SK-N-SH treated with all-trans-retinoic acid at 6 μM for 48 hours (cell line): ENCODE measurements around the gene HNF4A.

Experiments
- ATAC-seq: fragments of 200-7000 bp; cut with Tn5 transposase; 3 replicates; pipeline ENCODE4 v1.9.1; 2020; ENCODE audit warnings: mild to moderate bottlenecking, moderate library complexity
- ARNTL ChIP-seq: fragments of 450-650 bp; formaldehyde crosslinking; IDR thresholded peaks from 2 replicates; pipeline ENCODE4 v1.5.0; 2020; ENCODE audit warnings: low read depth, mild to moderate bottlenecking, moderate library complexity, borderline replicate concordance
- BACH2 ChIP-seq: fragments of 250-450 bp; sonication (Bioruptor Pico); IDR thresholded peaks from 2 replicates; pipeline ENCODE4 v1.9.0; 2021; ENCODE audit warnings: mild to moderate bottlenecking, borderline replicate concordance
- CSRNP3 ChIP-seq: fragments of 250-450 bp; sonication (Bioruptor Pico); IDR thresholded peaks from 2 replicates; pipeline ENCODE4 v1.5.1; 2021; ENCODE audit warnings: mild to moderate bottlenecking, moderate library complexity
- ISL1 ChIP-seq: fragments of 250-450 bp; sonication (Bioruptor Pico); IDR thresholded peaks from 2 replicates; pipeline ENCODE4 v2.1.2; 2022; ENCODE audit warnings: mild to moderate bottlenecking, moderate library complexity
- OSR1 ChIP-seq: fragments of 250-450 bp; sonication (Bioruptor Pico); IDR thresholded peaks from 2 replicates; pipeline ENCODE4 v1.8.0; 2022; ENCODE audit warnings: moderate library complexity, mild to moderate bottlenecking, inconsistent platforms
- PPARA ChIP-seq: fragments of 250-450 bp; sonication (Bioruptor Pico); IDR thresholded peaks from 2 replicates; pipeline ENCODE4 v1.5.0; 2020; ENCODE audit warnings: mild to moderate bottlenecking, borderline replicate concordance
- TCF4 ChIP-seq: fragments of 250-450 bp; sonication (Bioruptor Pico); IDR thresholded peaks from 2 replicates; pipeline ENCODE4 v1.8.0; 2021; ENCODE audit warnings: mild to moderate bottlenecking, moderate library complexity, borderline replicate concordance
- TSHZ2 ChIP-seq: fragments of 250-450 bp; sonication (Bioruptor Pico); IDR thresholded peaks from 2 replicates; pipeline ENCODE4 v1.5.0; 2020; ENCODE audit warnings: mild to moderate bottlenecking, moderate library complexity
- ZFP30 ChIP-seq: fragments of 450-650 bp; formaldehyde crosslinking; IDR thresholded peaks from 2 replicates; pipeline ENCODE4 v1.5.0; 2022; ENCODE audit warnings: mild to moderate bottlenecking, moderate library complexity
- ZNF565 ChIP-seq: fragments of 450-650 bp; formaldehyde crosslinking; conservative IDR thresholded peaks from 2 replicates; pipeline ENCODE4 v1.5.0; 2020; ENCODE audit warnings: low read depth, mild to moderate bottlenecking, moderate library complexity
- ZNF8 ChIP-seq: fragments of 450-650 bp; formaldehyde crosslinking; IDR thresholded peaks from 2 replicates; pipeline ENCODE4 v1.5.0; 2020; ENCODE audit warnings: mild to moderate bottlenecking, moderate library complexity
- TF ChIP-seq, protein P1 (sequence below): fragments of 250-450 bp; sonication (Bioruptor Pico); IDR thresholded peaks from 2 replicates; pipeline ENCODE4 v1.8.0; 2021; ENCODE audit warnings: low read depth, mild to moderate bottlenecking, moderate library complexity, borderline replicate concordance

HNF4A gene

DNA sequence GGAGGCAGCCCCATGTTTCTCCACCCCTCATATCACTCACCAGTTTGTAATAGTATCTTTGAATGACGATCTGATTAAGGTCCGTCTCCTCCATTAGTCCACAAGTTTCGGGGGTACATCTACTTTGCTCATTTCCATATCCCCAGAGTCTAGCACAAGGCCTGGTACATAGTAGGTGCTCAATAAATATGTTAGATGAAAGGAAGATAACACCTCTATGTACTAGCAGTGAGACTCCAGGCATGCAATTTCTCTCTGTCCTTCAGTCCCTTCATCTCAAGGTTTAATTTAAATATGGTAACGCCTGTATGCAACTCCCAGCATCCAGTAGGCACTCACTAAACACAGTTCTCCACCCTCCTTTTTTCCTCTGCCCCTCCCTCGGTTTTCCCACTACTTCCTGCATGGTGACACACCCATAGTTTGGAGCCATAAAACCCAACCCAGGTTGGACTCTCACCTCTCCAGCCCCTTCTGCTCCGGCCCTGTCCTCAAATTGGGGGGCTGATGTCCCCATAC, 461 bp upstream of the HNF4A start:
- ATAC-seq, result no peak
- TF ChIP-seq BACH2 (CRISPR knock-in tag) (no peak), PPARA (no peak), TSHZ2 (CRISPR knock-in tag) (no peak), ZFP30 (CRISPR knock-in tag) (no peak), ZNF565 (CRISPR knock-in tag) (no peak), OSR1 (no peak), CSRNP3 (CRISPR knock-in tag) (no peak), ARNTL (no peak)
- TF ChIP-seq, protein P1, sequence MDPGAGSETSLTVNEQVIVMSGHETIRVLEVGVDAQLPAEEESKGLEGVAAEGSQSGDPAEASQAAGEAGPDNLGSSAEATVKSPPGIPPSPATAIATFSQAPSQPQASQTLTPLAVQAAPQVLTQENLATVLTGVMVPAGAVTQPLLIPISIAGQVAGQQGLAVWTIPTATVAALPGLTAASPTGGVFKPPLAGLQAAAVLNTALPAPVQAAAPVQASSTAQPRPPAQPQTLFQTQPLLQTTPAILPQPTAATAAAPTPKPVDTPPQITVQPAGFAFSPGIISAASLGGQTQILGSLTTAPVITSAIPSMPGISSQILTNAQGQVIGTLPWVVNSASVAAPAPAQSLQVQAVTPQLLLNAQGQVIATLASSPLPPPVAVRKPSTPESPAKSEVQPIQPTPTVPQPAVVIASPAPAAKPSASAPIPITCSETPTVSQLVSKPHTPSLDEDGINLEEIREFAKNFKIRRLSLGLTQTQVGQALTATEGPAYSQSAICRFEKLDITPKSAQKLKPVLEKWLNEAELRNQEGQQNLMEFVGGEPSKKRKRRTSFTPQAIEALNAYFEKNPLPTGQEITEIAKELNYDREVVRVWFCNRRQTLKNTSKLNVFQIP (CRISPR knock-in tag), result no peak

GRCh38 chr20:44356353-44356723, 839 bp downstream of the HNF4A start:
- no peak for ATAC-seq
- no peak for TF ChIP-seq BACH2 (CRISPR knock-in tag)

DNA sequence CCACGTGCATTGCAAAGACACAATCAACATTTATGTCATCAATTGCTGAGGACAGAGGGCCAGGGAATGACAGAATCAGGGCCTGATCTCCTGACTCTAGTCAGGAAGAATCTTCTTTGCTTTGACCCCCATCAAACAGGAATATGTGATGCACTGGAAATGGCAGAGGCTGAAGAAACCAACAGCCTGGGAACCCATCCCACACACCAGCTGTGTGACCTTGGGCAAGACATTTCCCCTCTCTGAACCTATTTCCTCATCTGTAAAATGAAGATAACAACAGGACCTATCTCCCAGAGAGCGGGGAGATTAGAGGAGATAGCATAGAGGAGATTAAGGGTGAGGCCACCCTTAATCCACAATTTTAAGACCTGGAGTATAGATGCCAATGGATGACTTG, 1.5 kb downstream of the HNF4A start:
- no peak for ATAC-seq
- TF ChIP-seq ZNF8 (CRISPR knock-in tag) (no peak), PPARA (no peak)

GRCh38 chr20:44357555-44358125, 2.1 kb downstream of the HNF4A start:
- TF ChIP-seq, protein P1 (CRISPR knock-in tag), result no peak
- TF ChIP-seq TSHZ2 (CRISPR knock-in tag) (no peak), TCF4 (no peak)
- ATAC-seq, result no peak

- TF ChIP-seq ISL1 (CRISPR knock-in tag), result no peak
- ATAC-seq, result no peak
Measured at GRCh38 chr20:44358776-44359175, 3.3 kb downstream of the HNF4A start.

DNA sequence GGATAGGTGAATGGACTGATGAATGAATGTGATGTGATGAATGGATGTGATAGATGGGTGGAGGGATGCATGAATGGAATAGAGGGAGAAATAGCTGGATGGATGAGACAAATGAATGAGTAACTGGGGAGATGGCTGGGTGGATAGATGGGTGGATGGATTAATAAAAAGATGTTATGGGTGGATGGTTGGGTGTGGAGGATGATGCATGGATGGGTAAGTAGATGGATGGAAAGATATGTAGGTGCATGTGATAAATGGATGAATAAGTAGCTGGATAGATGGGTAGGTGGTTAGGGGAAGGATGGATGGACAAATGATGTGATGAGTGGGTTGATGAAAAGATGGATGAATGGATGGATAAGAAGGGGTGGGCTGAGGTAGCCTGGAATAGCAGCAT, 4.7 kb downstream of the HNF4A start:
- ATAC-seq, result no peak
- no peak for TF ChIP-seq OSR1
- TF ChIP-seq, protein P1 (CRISPR knock-in tag), result no peak
- no peak for TF ChIP-seq TCF4
- TF ChIP-seq, all 23 proteins: peak for 0
